ENCODE data around the gene SIAH2.

SIAH2 gene

DNA sequence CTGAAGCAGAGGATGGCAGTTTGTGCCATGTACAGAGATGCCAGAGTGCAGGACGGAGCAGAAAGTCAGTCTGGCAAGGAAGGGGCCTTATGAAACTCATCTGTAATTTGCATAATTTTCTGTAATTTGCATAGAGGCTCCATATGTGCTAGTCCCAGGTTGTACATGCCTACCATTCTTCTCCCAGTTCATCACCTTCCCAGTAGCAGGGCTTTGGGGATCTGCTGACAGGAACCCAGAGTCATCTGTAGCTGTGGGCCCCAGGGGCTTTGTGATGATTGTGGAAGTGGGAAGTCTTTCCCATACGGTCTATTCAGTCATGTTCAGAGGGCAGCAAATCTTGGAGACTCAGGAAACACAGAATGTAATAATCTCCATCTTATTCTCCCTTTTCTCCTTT, 42.4 kb upstream of the SIAH2 start:
- H3K79me1 ChIP-seq (ENCODE audit: low read length) = no peaks in the 10 kb centered on the region
- H2BK120ac ChIP-seq (ENCODE audit: insufficient read depth, low read length, poor library complexity) = no peak overlapping the region
- no peak overlapping the region for H2BK5ac ChIP-seq (ENCODE audit: low read depth, low read length, poor library complexity)
- H3K4me3 ChIP-seq (ENCODE audit: low read depth, low read length) = no peak overlapping the region
- H3K36me3 ChIP-seq (ENCODE audit: control insufficient read depth in 1 of 2, insufficient read depth in 2 of 2, low read length in 2 of 2) = no peaks in the 10 kb centered on the region
- no peak overlapping the region for H2AFZ ChIP-seq (ENCODE audit: insufficient read depth, low read length, poor library complexity)
- H3K14ac ChIP-seq (ENCODE audit: low read length) = no peak overlapping the region
- H3K27ac ChIP-seq (ENCODE audit: low read depth, low read length) = no peak overlapping the region
- no peaks in the 10 kb centered on the region for H3K27me3 ChIP-seq (ENCODE audit: insufficient read depth, low read length)
- no peak overlapping the region for H3K9ac ChIP-seq (ENCODE audit: low read length)
- no peak overlapping the region for H2BK12ac ChIP-seq (ENCODE audit: low read length)
- H3K9me3 ChIP-seq (ENCODE audit: insufficient read depth, low read depth, low read length) = peaks cover 3% of the 10 kb centered on the region
- no peak overlapping the region for H4K8ac ChIP-seq (ENCODE audit: low read depth, low read length)
- no peaks in the 10 kb centered on the region for H3K79me2 ChIP-seq (ENCODE audit: control insufficient read depth, insufficient read depth, low read length, poor library complexity)
- no peaks in the 10 kb centered on the region for H3K4me1 ChIP-seq (ENCODE audit: control insufficient read depth in 1 of 2, insufficient read depth in 2 of 2, low read length in 2 of 2)
- H3K4me2 ChIP-seq (ENCODE audit: low read length) = no peak overlapping the region
- no peak overlapping the region for H2AK5ac ChIP-seq (ENCODE audit: low read length)
- H3K4ac ChIP-seq (ENCODE audit: low read depth, low read length) = no peak overlapping the region
- no peak overlapping the region for H4K91ac ChIP-seq (ENCODE audit: low read depth, low read length)
- H3K18ac ChIP-seq (ENCODE audit: low read length) = no peak overlapping the region
- H4K12ac ChIP-seq (ENCODE audit: low read depth, low read length) = no peak overlapping the region
- WGBS (ENCODE audit: extremely low coverage, insufficient coverage, insufficient read length) = no CpG with 5 or more reads among the region's 2 CpGs
- H3K23ac ChIP-seq (ENCODE audit: low read length) = no peak overlapping the region
- no peak for DNase-seq

- Histone ChIP-seq H4K8ac (ENCODE audit: low read depth, low read length) (no peak overlapping the region), H3K4me1 (ENCODE audit: control insufficient read depth in 1 of 2, insufficient read depth in 2 of 2, low read length in 2 of 2) (no peaks in the 10 kb centered on the region), H3K9ac (ENCODE audit: low read length) (no peak overlapping the region), H3K27ac (ENCODE audit: low read depth, low read length) (no peak overlapping the region), H3K14ac (ENCODE audit: low read length) (no peak overlapping the region), H3K9me3 (ENCODE audit: insufficient read depth, low read depth, low read length) (peaks cover 3% of the 10 kb centered on the region), H3K36me3 (ENCODE audit: control insufficient read depth in 1 of 2, insufficient read depth in 2 of 2, low read length in 2 of 2) (no peaks in the 10 kb centered on the region), H2BK120ac (ENCODE audit: insufficient read depth, low read length, poor library complexity) (no peak overlapping the region), H3K27me3 (ENCODE audit: insufficient read depth, low read length) (no peaks in the 10 kb centered on the region), H2AK5ac (ENCODE audit: low read length) (no peak overlapping the region), H3K4me2 (ENCODE audit: low read length) (no peak overlapping the region), H2BK12ac (ENCODE audit: low read length) (no peak overlapping the region), H4K91ac (ENCODE audit: low read depth, low read length) (no peak overlapping the region), H2BK5ac (ENCODE audit: low read depth, low read length, poor library complexity) (no peak overlapping the region), H3K23ac (ENCODE audit: low read length) (no peak overlapping the region), H3K79me2 (ENCODE audit: control insufficient read depth, insufficient read depth, low read length, poor library complexity) (no peaks in the 10 kb centered on the region), H2AFZ (ENCODE audit: insufficient read depth, low read length, poor library complexity) (no peak overlapping the region), H3K18ac (ENCODE audit: low read length) (no peak overlapping the region), H3K4me3 (ENCODE audit: low read depth, low read length) (no peak overlapping the region), H3K4ac (ENCODE audit: low read depth, low read length) (no peak overlapping the region), H4K12ac (ENCODE audit: low read depth, low read length) (no peak overlapping the region), H3K79me1 (ENCODE audit: low read length) (no peaks in the 10 kb centered on the region)
- no peak for DNase-seq
- WGBS (ENCODE audit: extremely low coverage, insufficient coverage, insufficient read length) = no CpG with 5 or more reads among the region's 9 CpGs
Observed at GRCh38 chr3:150803440-150803985, 40.5 kb upstream of the SIAH2 start.

GRCh38 chr3:150800722-150801121, 37.8 kb upstream of the SIAH2 start:
- Histone ChIP-seq H3K27me3 (ENCODE audit: insufficient read depth, low read length) (no peaks in the 10 kb centered on the region), H3K23ac (ENCODE audit: low read length) (peak overlapping the region; percentile 78), H4K12ac (ENCODE audit: low read depth, low read length) (no peak overlapping the region), H3K14ac (ENCODE audit: low read length) (no peak overlapping the region), H3K18ac (ENCODE audit: low read length) (no peak overlapping the region), H2AFZ (ENCODE audit: insufficient read depth, low read length, poor library complexity) (no peak overlapping the region), H4K91ac (ENCODE audit: low read depth, low read length) (no peak overlapping the region), H3K79me1 (ENCODE audit: low read length) (no peaks in the 10 kb centered on the region), H2AK5ac (ENCODE audit: low read length) (no peak overlapping the region), H3K79me2 (ENCODE audit: control insufficient read depth, insufficient read depth, low read length, poor library complexity) (no peaks in the 10 kb centered on the region), H3K4me1 (ENCODE audit: control insufficient read depth in 1 of 2, insufficient read depth in 2 of 2, low read length in 2 of 2) (peaks cover 0 to 3% of the 10 kb centered on the region in 2 experiments), H3K9ac (ENCODE audit: low read length) (no peak overlapping the region), H3K4me3 (ENCODE audit: low read depth, low read length) (no peak overlapping the region), H3K4ac (ENCODE audit: low read depth, low read length) (no peak overlapping the region), H3K27ac (ENCODE audit: low read depth, low read length) (no peak overlapping the region), H3K36me3 (ENCODE audit: control insufficient read depth in 1 of 2, insufficient read depth in 2 of 2, low read length in 2 of 2) (no peaks in the 10 kb centered on the region), H2BK120ac (ENCODE audit: insufficient read depth, low read length, poor library complexity) (no peak overlapping the region), H3K4me2 (ENCODE audit: low read length) (no peak overlapping the region), H2BK12ac (ENCODE audit: low read length) (no peak overlapping the region), H3K9me3 (ENCODE audit: insufficient read depth, low read depth, low read length) (peaks cover 3% of the 10 kb centered on the region), H4K8ac (ENCODE audit: low read depth, low read length) (no peak overlapping the region), H2BK5ac (ENCODE audit: low read depth, low read length, poor library complexity) (no peak overlapping the region)
- WGBS (ENCODE audit: extremely low coverage, insufficient coverage, insufficient read length) = no CpG with 5 or more reads among the region's 2 CpGs
- no peak for DNase-seq

DNA sequence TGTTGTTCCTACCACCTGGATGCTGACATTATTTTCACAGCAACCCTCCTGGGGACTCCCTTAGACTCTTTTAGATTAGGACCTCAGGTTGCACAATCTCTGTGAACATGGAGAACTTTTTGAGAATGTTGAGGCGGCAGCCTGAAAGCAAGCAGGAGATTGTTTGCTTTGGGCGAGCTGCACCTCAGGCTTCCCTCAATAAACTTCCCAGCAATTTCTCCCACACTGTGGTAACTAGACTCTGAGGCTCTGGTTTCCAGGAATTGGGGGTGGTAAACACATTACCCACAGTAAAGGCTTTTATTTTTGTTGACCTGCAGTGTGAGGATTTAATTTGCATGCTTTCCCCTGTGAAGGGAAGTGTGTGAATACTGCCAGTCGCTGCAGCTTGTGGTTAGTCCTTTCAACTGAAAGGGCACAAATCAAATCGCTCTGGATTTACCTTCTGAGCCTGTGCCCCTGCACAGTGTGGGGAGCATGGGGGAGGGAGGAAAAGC, 35.2 kb upstream of the SIAH2 start:
- peak overlapping the region; percentile 10 for H2AFZ ChIP-seq (ENCODE audit: insufficient read depth, low read length, poor library complexity)
- H3K9me3 ChIP-seq (ENCODE audit: insufficient read depth, low read depth, low read length) = peaks cover 3% of the 10 kb centered on the region
- H3K36me3 ChIP-seq (ENCODE audit: control insufficient read depth in 1 of 2, insufficient read depth in 2 of 2, low read length in 2 of 2) = no peaks in the 10 kb centered on the region
- H3K23ac ChIP-seq (ENCODE audit: low read length) = no peak overlapping the region
- H3K9ac ChIP-seq (ENCODE audit: low read length) = no peak overlapping the region
- peak; percentile 43 to 84 for DNase-seq
- no peak overlapping the region for H3K4me2 ChIP-seq (ENCODE audit: low read length)
- H2BK120ac ChIP-seq (ENCODE audit: insufficient read depth, low read length, poor library complexity) = no peak overlapping the region
- H2BK12ac ChIP-seq (ENCODE audit: low read length) = no peak overlapping the region
- H3K79me2 ChIP-seq (ENCODE audit: control insufficient read depth, insufficient read depth, low read length, poor library complexity) = no peaks in the 10 kb centered on the region
- no peaks in the 10 kb centered on the region for H3K79me1 ChIP-seq (ENCODE audit: low read length)
- H2AK5ac ChIP-seq (ENCODE audit: low read length) = no peak overlapping the region
- no peaks in the 10 kb centered on the region for H3K27me3 ChIP-seq (ENCODE audit: insufficient read depth, low read length)
- WGBS (ENCODE audit: extremely low coverage, insufficient coverage, insufficient read length) = no CpG with 5 or more reads among the region's 4 CpGs
- no peak overlapping the region for H3K4ac ChIP-seq (ENCODE audit: low read depth, low read length)
- H4K12ac ChIP-seq (ENCODE audit: low read depth, low read length) = no peak overlapping the region
- H3K14ac ChIP-seq (ENCODE audit: low read length) = no peak overlapping the region
- peaks cover 0 to 3% of the 10 kb centered on the region in 2 experiments for H3K4me1 ChIP-seq (ENCODE audit: control insufficient read depth in 1 of 2, insufficient read depth in 2 of 2, low read length in 2 of 2)
- no peak overlapping the region for H3K18ac ChIP-seq (ENCODE audit: low read length)
- H3K27ac ChIP-seq (ENCODE audit: low read depth, low read length) = no peak overlapping the region
- H2BK5ac ChIP-seq (ENCODE audit: low read depth, low read length, poor library complexity) = no peak overlapping the region
- H4K91ac ChIP-seq (ENCODE audit: low read depth, low read length) = no peak overlapping the region
- H4K8ac ChIP-seq (ENCODE audit: low read depth, low read length) = no peak overlapping the region
- H3K4me3 ChIP-seq (ENCODE audit: low read depth, low read length) = no peak overlapping the region

Measured in trophoblast cell (in vitro differentiated cells and primary cell).